Colonic mucosa (tissue), 4 donors: Measurements from ENCODE around the gene ITGAL. TPM values are rescaled to one million over a fixed set of nuclear protein-coding genes. Genes with fewer than 3 reads are reported as not detected.
A peak's percentile ranks its signal among the peaks of the same experiment; 100 is the strongest.
"Not testable (repeated sequence)": the region's sequence is repeated elsewhere in the genome, so short reads cannot be mapped to it uniquely, and the experiment has no call there.

Experiments
- DNase-seq: peaks from one replicate; pipeline ENCODE4 v3.0.0-alpha.2; 2020
- H3K27ac ChIP-seq: fragments of 200-600 bp; one replicate; pipeline ENCODE4 v1.8.0; 2021
- H3K27me3 ChIP-seq: fragments of 200-600 bp; one replicate; pipeline ENCODE4 v1.8.0; 2021
- H3K36me3 ChIP-seq: fragments of 200-600 bp; one replicate; pipeline ENCODE4 v1.8.0; 2021
- H3K4me1 ChIP-seq: fragments of 200-600 bp; one replicate; pipeline ENCODE4 v1.8.0; 2021; ENCODE audit warnings: mild to moderate bottlenecking
- H3K4me3 ChIP-seq: fragments of 200-600 bp; one replicate; pipeline ENCODE4 v1.8.0; 2021
- H3K9ac ChIP-seq, 2 donors: one replicate each; pipeline ENCODE4 v1.7.0; 2013; ENCODE audit warnings: control low read depth in 2 of 2, low read depth in 2 of 2, low read length in 2 of 2
- H3K9me3 ChIP-seq: fragments of 200-600 bp; one replicate; pipeline ENCODE4 v1.8.0; 2021
- intact Hi-C: fragments of 100-400 bp; cut with DNase I; formaldehyde crosslinking; loops from one replicate; pipeline ENCODE4 v1.14.1; 2022
- total RNA-seq, 2 donors: library from RNA; stranded (reverse); fragmentation: NEBNext Ultra II Directional in 1 of 2; extraction: Animal tissue kit (Norgen Biotek cat#: 25700) in 1 of 2; gene quantifications; one replicate each; pipeline ENCODE4 v1.2.1, GENCODE V29; 2021
- TF ChIP-seq, protein P1 (sequence below): fragments of 200-600 bp; IDR thresholded peaks from one replicate; pipeline ENCODE4 v1.8.0; 2022; ENCODE audit warnings: antibody characterized with exemption, mild to moderate bottlenecking
- donor health status: healthy.
- donor health status: DM: no; HTN: no; CAD: no.
- donor health status: DM: no; HTN: no; CAD: no.

ITGAL gene
- total RNA-seq, 2 donors from 2014 or later, result 3.4 to 4.8 TPM

DNA sequence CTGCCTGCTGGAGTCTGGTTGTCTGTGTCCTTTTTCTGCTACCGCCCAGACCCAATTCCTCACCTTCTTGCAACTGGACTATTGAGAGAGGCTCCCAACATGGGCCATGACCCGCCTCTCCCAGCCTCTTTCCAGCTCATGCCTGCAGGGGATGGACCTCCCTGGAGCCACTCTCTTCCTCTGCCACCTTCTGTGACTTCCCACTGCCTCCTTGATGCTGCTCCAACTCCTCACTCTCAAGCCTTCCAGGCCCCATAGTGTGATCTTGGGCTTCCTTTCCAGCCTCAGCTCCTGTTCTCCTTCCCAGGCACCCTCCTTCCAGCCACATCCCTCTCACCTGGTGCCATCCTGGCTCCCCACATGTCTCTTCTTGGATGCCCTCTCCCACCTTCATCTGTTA, 42.7 kb downstream of the ITGAL start:
- Histone ChIP-seq H3K36me3 (no peaks in the 10 kb centered on the region), H3K9me3 (no peaks in the 10 kb centered on the region), H3K27me3 (no peaks in the 10 kb centered on the region), H3K9ac (no peak overlapping the region), H3K27ac (no peak overlapping the region), H3K4me3 (no peak overlapping the region), H3K4me1 (no peaks in the 10 kb centered on the region)
- TF ChIP-seq, protein P1, sequence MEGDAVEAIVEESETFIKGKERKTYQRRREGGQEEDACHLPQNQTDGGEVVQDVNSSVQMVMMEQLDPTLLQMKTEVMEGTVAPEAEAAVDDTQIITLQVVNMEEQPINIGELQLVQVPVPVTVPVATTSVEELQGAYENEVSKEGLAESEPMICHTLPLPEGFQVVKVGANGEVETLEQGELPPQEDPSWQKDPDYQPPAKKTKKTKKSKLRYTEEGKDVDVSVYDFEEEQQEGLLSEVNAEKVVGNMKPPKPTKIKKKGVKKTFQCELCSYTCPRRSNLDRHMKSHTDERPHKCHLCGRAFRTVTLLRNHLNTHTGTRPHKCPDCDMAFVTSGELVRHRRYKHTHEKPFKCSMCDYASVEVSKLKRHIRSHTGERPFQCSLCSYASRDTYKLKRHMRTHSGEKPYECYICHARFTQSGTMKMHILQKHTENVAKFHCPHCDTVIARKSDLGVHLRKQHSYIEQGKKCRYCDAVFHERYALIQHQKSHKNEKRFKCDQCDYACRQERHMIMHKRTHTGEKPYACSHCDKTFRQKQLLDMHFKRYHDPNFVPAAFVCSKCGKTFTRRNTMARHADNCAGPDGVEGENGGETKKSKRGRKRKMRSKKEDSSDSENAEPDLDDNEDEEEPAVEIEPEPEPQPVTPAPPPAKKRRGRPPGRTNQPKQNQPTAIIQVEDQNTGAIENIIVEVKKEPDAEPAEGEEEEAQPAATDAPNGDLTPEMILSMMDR, result no peak
- DNase-seq, result no peak
- intact Hi-C loops, result no loop called here

DNA sequence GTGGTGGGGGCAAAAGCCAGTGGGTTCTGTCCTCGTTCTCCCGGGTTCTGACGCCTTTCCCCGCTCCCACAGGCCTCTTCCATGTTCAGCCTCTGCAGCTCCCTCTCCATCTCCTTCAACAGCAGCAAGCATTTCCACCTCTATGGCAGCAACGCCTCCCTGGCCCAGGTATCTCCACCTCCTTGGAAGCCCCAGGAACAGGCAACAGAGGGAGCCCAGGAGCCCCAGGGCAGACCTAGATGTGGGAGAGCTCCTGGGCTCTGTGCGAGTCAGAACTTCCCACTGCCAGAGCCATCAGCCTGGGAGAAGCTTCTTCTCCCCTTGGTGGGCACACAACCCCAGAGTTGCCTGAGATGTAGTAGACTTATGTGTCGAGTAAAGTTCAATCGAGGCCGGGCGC, 46.0 kb downstream of the ITGAL start:
- DNase-seq, result no peak
- Histone ChIP-seq H3K9ac (no peak overlapping the region), H3K36me3 (no peaks in the 10 kb centered on the region), H3K4me3 (no peak overlapping the region), H3K27me3 (no peaks in the 10 kb centered on the region), H3K4me1 (no peaks in the 10 kb centered on the region), H3K27ac (no peak overlapping the region), H3K9me3 (no peaks in the 10 kb centered on the region)
- intact Hi-C loops, result no loop called here
- TF ChIP-seq, protein P1, result no peak

DNA sequence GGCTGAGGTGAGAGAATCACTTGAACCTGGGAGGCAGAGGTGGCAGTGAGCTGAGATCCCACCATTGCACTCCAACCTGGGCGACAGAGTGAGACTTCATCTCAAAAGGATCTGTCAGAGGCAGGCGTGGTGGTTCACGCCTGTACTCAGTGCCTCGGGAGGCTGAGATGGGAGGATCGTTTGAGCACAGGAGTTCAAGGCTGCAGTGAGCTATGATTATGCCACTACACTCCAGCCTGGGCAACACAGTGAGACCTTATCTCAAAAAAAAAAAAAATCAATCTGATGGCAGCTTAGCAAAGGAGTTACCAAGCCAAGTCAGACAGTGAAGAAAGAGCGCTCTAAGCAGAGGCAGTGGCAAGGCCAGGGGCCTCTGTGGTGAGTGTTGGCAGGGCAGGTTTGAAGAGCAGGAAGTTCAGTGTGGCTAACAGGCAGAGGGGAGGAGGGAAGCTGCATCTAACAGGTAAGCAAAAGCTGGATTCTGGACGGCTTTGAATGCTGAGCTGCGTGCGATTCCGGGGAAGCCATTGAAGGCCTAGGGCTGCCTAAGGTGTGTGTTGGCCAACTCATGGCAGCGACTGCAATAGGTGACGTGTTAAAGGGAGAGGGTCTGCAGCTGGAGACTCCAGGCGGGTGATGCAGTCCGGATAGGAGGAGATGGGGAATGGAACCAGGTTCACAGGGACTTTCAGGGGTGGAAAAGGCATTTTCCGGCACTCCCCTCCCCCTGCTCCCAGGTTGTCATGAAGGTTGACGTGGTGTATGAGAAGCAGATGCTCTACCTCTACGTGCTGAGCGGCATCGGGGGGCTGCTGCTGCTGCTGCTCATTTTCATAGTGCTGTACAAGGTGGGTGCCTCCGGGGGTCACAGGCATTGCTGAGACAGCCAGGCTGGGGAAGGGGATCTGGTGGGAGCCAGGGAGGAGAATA, 46.8 kb downstream of the ITGAL start:
- Histone ChIP-seq H3K4me3 (no peak overlapping the region), H3K27ac (no peak overlapping the region), H3K27me3 (no peaks in the 10 kb centered on the region), H3K9me3 (no peaks in the 10 kb centered on the region), H3K9ac (no peak overlapping the region), H3K4me1 (no peaks in the 10 kb centered on the region), H3K36me3 (no peaks in the 10 kb centered on the region)
- intact Hi-C loops, result no loop called here
- TF ChIP-seq, protein P1, result no peak
- no peak for DNase-seq

DNA sequence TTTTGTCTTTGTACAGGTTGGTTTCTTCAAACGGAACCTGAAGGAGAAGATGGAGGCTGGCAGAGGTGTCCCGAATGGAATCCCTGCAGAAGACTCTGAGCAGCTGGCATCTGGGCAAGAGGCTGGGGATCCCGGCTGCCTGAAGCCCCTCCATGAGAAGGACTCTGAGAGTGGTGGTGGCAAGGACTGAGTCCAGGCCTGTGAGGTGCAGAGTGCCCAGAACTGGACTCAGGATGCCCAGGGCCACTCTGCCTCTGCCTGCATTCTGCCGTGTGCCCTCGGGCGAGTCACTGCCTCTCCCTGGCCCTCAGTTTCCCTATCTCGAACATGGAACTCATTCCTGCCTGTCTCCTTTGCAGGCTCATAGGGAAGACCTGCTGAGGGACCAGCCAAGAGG, 48.9 kb downstream of the ITGAL start:
- Histone ChIP-seq H3K4me3 (no peak overlapping the region), H3K4me1 (no peaks in the 10 kb centered on the region), H3K9me3 (no peaks in the 10 kb centered on the region), H3K27me3 (no peaks in the 10 kb centered on the region), H3K27ac (no peak overlapping the region), H3K36me3 (no peaks in the 10 kb centered on the region), H3K9ac (no peak overlapping the region)
- no peak for DNase-seq
- TF ChIP-seq, protein P1, result no peak
- intact Hi-C loops, result no loop called here

DNA sequence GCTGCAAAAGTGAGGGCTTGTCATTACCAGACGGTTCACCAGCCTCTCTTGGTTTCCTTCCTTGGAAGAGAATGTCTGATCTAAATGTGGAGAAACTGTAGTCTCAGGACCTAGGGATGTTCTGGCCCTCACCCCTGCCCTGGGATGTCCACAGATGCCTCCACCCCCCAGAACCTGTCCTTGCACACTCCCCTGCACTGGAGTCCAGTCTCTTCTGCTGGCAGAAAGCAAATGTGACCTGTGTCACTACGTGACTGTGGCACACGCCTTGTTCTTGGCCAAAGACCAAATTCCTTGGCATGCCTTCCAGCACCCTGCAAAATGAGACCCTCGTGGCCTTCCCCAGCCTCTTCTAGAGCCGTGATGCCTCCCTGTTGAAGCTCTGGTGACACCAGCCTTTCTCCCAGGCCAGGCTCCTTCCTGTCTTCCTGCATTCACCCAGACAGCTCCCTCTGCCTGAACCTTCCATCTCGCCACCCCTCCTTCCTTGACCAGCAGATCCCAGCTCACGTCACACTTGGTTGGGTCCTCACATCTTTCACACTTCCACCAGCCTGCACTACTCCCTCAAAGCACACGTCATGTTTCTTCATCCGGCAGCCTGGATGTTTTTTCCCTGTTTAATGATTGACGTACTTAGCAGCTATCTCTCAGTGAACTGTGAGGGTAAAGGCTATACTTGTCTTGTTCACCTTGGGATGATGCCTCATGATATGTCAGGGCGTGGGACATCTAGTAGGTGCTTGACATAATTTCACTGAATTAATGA, 49.5 kb downstream of the ITGAL start:
- intact Hi-C loops, result no loop called here
- peak overlapping the region in 1 of 2 donors; percentile 36 for H3K9ac ChIP-seq
- H3K4me1 ChIP-seq, result no peaks in the 10 kb centered on the region
- H3K27me3 ChIP-seq, result no peaks in the 10 kb centered on the region
- H3K36me3 ChIP-seq, result no peaks in the 10 kb centered on the region
- no peak overlapping the region for H3K4me3 ChIP-seq
- TF ChIP-seq, protein P1, result no peak
- DNase-seq, result peak; percentile 43
- no peak overlapping the region for H3K27ac ChIP-seq
- H3K9me3 ChIP-seq, result no peaks in the 10 kb centered on the region

DNA sequence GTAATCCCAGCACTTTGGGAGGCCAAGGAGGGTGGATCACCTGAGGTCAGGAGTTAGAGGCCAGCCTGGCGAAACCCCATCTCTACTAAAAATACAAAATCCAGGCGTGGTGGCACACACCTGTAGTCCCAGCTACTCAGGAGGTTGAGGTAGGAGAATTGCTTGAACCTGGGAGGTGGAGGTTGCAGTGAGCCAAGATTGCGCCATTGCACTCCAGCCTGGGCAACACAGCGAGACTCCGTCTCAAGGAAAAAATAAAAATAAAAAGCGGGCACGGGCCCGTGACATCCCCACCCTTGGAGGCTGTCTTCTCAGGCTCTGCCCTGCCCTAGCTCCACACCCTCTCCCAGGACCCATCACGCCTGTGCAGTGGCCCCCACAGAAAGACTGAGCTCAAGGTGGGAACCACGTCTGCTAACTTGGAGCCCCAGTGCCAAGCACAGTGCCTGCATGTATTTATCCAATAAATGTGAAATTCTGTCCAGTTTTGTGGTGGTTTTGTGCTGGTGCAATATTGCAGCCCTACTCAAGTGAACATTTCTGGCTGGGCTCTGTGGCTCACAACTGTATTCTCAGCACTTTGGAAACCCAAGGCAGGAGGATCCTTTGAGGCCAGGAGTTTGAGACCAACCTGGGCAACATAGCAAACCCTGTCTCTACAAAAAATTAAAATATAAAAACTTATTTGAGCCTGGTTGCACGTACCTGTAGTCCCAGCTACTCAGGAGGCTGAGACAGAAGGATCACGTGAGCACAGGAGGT, 50.3 kb downstream of the ITGAL start:
- H3K4me1 ChIP-seq, H3K9me3 ChIP-seq, H3K27ac ChIP-seq, H3K27me3 ChIP-seq, H3K9ac ChIP-seq, H3K4me3 ChIP-seq, DNase-seq, H3K36me3 ChIP-seq, intact Hi-C loops: not testable (repeated sequence)
